ENCODE data around the gene PEX14. TPM values are rescaled to one million over a fixed set of nuclear protein-coding genes. Genes with fewer than 3 reads are reported as not detected.

The PEX14 gene
- total RNA-seq, 2 experiments from 2014 or later, result 21.6 to 25.2 TPM

- POLR2A ChIA-PET, result no interaction called here
- no peaks in the 10 kb centered on the region for H3K27me3 Mint-ChIP-seq
- H3K27ac Mint-ChIP-seq, result no peak overlapping the region
- H3K4me1 Mint-ChIP-seq, result no peaks in the 10 kb centered on the region
- ATAC-seq (ENCODE audit: low read depth), result no peak
- DNase-seq, result no peak
- H3K9me3 Mint-ChIP-seq, result no peaks in the 10 kb centered on the region
- H3K4me3 Mint-ChIP-seq, result no peak overlapping the region
- peaks cover 4% of the 10 kb centered on the region for H3K36me3 Mint-ChIP-seq
Observed at GRCh38 chr1:10612436-10613160, 137.8 kb downstream of the PEX14 start.

DNA sequence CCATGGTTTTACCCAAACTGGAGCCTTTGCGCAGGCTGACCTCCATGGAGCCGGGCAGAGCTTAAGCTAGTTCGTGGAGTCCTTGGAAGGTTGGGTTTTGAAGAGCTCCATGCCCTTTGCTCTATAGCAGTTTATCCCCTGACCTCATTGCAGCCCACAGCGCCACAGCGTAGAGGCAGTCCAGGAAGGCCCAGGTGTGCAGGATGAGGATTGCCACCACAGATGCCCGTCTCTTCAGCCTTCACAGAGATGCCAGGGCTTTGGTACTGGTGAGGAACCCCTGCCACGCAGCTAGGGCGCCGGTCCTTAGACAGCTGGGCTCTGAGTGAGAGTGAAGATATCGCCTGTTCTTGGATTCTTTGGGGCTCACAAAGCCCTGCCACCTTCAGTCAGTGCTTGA lies 138.6 kb downstream of the PEX14 start:
- Mint-ChIP-seq H3K36me3 (peaks cover 4% of the 10 kb centered on the region), H3K9me3 (no peaks in the 10 kb centered on the region), H3K4me1 (no peaks in the 10 kb centered on the region), H3K27ac (no peak overlapping the region), H3K27me3 (no peaks in the 10 kb centered on the region), H3K4me3 (no peak overlapping the region)
- no peak for ATAC-seq (ENCODE audit: low read depth)
- POLR2A ChIA-PET, result no interaction called here
- DNase-seq, result no peak

DNA sequence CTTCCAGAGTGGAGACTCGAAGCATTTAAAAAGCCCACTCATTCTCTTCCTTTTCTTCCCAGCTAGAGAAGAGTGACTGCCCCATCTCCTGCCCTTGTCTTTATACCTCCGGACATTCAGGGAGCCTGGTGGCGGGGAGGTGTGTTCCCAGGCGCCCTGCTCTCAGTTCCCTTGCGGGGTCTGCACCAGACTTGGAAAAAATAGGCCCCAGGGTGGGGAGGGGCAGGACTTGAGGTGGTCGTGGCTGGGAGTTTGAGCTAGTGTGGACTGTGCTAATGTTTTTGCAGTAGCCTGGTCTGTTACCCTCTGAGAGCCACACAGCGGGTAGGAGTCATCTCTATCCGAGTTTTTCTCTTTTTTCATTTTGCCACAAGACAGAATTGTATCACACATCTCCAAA lies 139.1 kb downstream of the PEX14 start:
- POLR2A ChIA-PET, result no interaction called here
- no peak overlapping the region for H3K4me3 Mint-ChIP-seq
- no peaks in the 10 kb centered on the region for H3K9me3 Mint-ChIP-seq
- no peaks in the 10 kb centered on the region for H3K27me3 Mint-ChIP-seq
- ATAC-seq (ENCODE audit: low read depth), result no peak
- no peak for DNase-seq
- no peaks in the 10 kb centered on the region for H3K4me1 Mint-ChIP-seq
- H3K27ac Mint-ChIP-seq, result no peak overlapping the region
- peaks cover 2% of the 10 kb centered on the region for H3K36me3 Mint-ChIP-seq

GRCh38 chr1:10614377-10615225 lies 139.9 kb downstream of the PEX14 start:
- H3K27me3 Mint-ChIP-seq, result no peaks in the 10 kb centered on the region
- DNase-seq (no peak), ATAC-seq (ENCODE audit: low read depth) (no peak)
- no peak overlapping the region for H3K27ac Mint-ChIP-seq
- POLR2A ChIA-PET, result no interaction called here
- no peaks in the 10 kb centered on the region for H3K36me3 Mint-ChIP-seq
- no peaks in the 10 kb centered on the region for H3K9me3 Mint-ChIP-seq
- H3K4me1 Mint-ChIP-seq, result no peaks in the 10 kb centered on the region
- H3K4me3 Mint-ChIP-seq, result no peak overlapping the region

DNA sequence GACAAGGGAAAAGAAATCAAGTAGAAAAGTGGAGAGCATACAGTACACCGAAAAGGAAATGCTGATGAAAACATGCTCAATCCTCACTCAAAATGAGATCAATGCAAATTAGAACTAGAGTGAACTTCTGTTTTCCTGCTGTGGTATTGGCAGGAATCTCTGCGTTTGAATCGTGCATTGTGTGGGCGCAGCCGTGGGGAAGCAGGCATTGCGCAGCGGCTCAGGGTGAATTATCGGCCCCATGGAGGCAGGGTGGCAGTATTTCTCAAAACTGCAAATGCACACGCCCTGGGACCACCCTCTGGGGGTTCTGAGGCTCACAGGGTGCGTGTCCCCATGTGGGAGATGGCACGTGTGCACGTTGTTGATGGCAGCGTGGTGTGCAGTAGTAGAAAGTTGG lies 140.6 kb downstream of the PEX14 start:
- H3K27me3 Mint-ChIP-seq, result no peaks in the 10 kb centered on the region
- DNase-seq (no peak), ATAC-seq (ENCODE audit: low read depth) (no peak)
- no peaks in the 10 kb centered on the region for H3K4me1 Mint-ChIP-seq
- POLR2A ChIA-PET, result no interaction called here
- H3K27ac Mint-ChIP-seq, result no peak overlapping the region
- H3K9me3 Mint-ChIP-seq, result no peaks in the 10 kb centered on the region
- H3K36me3 Mint-ChIP-seq, result no peaks in the 10 kb centered on the region
- H3K4me3 Mint-ChIP-seq, result no peak overlapping the region

- Mint-ChIP-seq H3K4me1 (no peaks in the 10 kb centered on the region), H3K9me3 (no peaks in the 10 kb centered on the region), H3K4me3 (no peak overlapping the region), H3K27me3 (no peaks in the 10 kb centered on the region), H3K27ac (no peak overlapping the region), H3K36me3 (no peaks in the 10 kb centered on the region)
- POLR2A ChIA-PET, result no interaction called here
- ATAC-seq (ENCODE audit: low read depth) (no peak), DNase-seq (no peak)
Observed at GRCh38 chr1:10615932-10616671, 141.4 kb downstream of the PEX14 start.

GRCh38 chr1:10616696-10617095 lies 141.9 kb downstream of the PEX14 start:
- ATAC-seq (ENCODE audit: low read depth) (no peak), DNase-seq (no peak)
- no peak overlapping the region for H3K27ac Mint-ChIP-seq
- no peak overlapping the region for H3K4me3 Mint-ChIP-seq
- POLR2A ChIA-PET, result no interaction called here
- H3K9me3 Mint-ChIP-seq, result no peaks in the 10 kb centered on the region
- H3K4me1 Mint-ChIP-seq, result no peaks in the 10 kb centered on the region
- no peaks in the 10 kb centered on the region for H3K27me3 Mint-ChIP-seq
- H3K36me3 Mint-ChIP-seq, result no peaks in the 10 kb centered on the region

DNA sequence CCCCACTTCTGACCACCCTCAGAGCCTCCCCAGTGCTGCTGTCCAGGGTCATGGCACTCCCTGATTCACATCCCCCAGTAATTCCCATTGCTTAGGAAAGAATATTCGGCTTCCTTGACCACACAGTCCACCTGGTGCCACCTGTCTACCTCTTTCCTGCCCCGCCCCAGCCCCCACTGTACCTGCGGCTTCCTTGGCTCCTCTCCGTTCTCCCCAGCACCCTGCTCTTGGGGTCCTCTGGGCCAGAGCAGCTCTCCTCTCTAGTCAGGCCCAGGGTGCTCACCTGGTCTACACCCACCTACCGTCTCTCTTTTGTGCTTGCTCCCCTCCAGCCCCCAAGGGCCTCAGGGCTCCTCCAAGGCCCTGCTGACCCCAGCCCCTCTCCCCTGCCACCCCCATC lies 142.6 kb downstream of the PEX14 start:
- Mint-ChIP-seq H3K27me3 (no peaks in the 10 kb centered on the region), H3K36me3 (no peaks in the 10 kb centered on the region), H3K27ac (no peak overlapping the region), H3K4me3 (no peak overlapping the region), H3K9me3 (no peaks in the 10 kb centered on the region), H3K4me1 (no peaks in the 10 kb centered on the region)
- DNase-seq (no peak), ATAC-seq (ENCODE audit: low read depth) (no peak)
- POLR2A ChIA-PET, result no interaction called here

DNA sequence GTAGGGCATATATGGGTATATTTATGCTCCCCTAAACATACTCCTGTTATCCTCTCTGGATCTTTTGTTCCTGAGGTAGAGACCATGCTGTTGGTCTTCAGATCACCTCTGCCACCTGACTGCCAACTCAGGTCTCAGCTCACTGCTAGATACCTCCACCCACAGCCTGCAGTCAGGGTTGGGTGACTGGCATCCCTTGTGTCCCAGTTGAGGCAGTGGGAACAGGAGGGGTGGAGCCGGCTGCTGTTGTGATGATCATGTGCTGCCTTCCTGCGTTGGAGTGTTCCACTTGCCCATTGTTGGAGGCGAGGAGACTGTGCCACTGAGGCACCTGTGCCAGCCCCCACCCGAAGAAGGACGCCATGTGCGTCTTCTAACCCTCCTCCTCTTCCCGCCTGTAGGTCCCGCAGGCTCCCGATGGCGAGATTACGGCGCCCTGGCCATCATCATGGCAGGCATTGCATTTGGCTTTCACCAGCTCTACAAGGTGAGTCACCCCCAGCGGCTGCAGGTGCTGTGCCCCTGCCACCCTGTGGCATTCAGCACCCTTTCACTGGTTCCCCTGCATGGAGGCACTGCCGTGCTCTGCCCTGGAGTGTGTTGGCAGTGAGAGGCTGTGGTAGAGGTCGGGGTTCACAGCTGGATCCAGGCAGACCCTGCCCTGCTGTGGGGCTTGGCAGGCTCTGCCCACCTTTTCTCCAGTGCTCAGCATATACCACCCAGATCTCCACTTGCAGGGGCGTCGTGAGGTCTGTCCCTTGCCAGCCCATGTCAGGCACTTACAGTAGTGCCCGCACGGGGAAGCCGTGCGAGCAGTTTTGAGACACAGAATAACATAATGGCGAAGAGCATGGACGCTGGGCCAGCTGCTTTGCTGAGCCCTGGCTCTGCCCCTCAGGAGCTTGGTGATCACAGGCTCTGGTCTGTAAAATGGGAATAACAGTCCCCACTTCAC lies 143.5 kb downstream of the PEX14 start:
- Mint-ChIP-seq H3K36me3 (no peaks in the 10 kb centered on the region), H3K4me3 (no peak overlapping the region), H3K27me3 (no peaks in the 10 kb centered on the region), H3K9me3 (no peaks in the 10 kb centered on the region), H3K27ac (no peak overlapping the region), H3K4me1 (no peaks in the 10 kb centered on the region)
- ATAC-seq (ENCODE audit: low read depth) (no peak), DNase-seq (no peak)
- POLR2A ChIA-PET, result no interaction called here

- no peaks in the 10 kb centered on the region for H3K9me3 Mint-ChIP-seq
- ATAC-seq (ENCODE audit: low read depth) (no peak), DNase-seq (no peak)
- no peak overlapping the region for H3K27ac Mint-ChIP-seq
- no peaks in the 10 kb centered on the region for H3K27me3 Mint-ChIP-seq
- H3K4me3 Mint-ChIP-seq, result no peak overlapping the region
- H3K36me3 Mint-ChIP-seq, result no peaks in the 10 kb centered on the region
- H3K4me1 Mint-ChIP-seq, result no peaks in the 10 kb centered on the region
- POLR2A ChIA-PET, result interaction anchor here (0.8 kb wide), 1 partner anchor 51 kb away, joined by 3 read pairs; no protein-coding TSS in a partner anchor
Observed at GRCh38 chr1:10620776-10621175, 146.0 kb downstream of the PEX14 start.

- no peak for DNase-seq
- no peak overlapping the region for H3K27ac Mint-ChIP-seq
Observed at GRCh38 chr1:10621906-10622305, 147.2 kb downstream of the PEX14 start.

GRCh38 chr1:10622910-10623685 lies 148.3 kb downstream of the PEX14 start:
- Mint-ChIP-seq H3K27me3 (no peaks in the 10 kb centered on the region), H3K4me1 (no peaks in the 10 kb centered on the region), H3K9me3 (no peaks in the 10 kb centered on the region), H3K4me3 (no peak overlapping the region), H3K36me3 (no peaks in the 10 kb centered on the region), H3K27ac (no peak overlapping the region)
- ATAC-seq (ENCODE audit: low read depth) (no peak), DNase-seq (no peak)
- POLR2A ChIA-PET, result no interaction called here

More at GRCh38 chr1:10621906-10622305, 147.2 kb downstream of the PEX14 start:
- H3K4me3 Mint-ChIP-seq, result no peak overlapping the region
- no peak for ATAC-seq (ENCODE audit: low read depth)
- no peaks in the 10 kb centered on the region for H3K27me3 Mint-ChIP-seq
- POLR2A ChIA-PET, result no interaction called here
- H3K36me3 Mint-ChIP-seq, result no peaks in the 10 kb centered on the region
- H3K9me3 Mint-ChIP-seq, result no peaks in the 10 kb centered on the region
- no peaks in the 10 kb centered on the region for H3K4me1 Mint-ChIP-seq

All from activated naive CD8-positive, alpha-beta T cell treated with anti-CD3 and anti-CD28 coated beads, Interleukin-2, amount 10 ng/mL, durations not matched to agents 7 days and 5 days (primary cell).